HTR-8/SVneo (cell line): Measurements from ENCODE around the gene TAF7.
"Not testable (repeated sequence)": the region's sequence is repeated elsewhere in the genome, so short reads cannot be mapped to it uniquely, and the experiment has no call there.

Source experiments
- DNase-seq: peaks from one replicate; pipeline ENCODE4 v3.0.0; 2011; ENCODE audit warnings: low spot score, mixed read lengths; ENCODE audit not compliant: insufficient read length
- FAIRE-seq: peaks from 2 replicates; lab custom pipeline; 2011; peaks lifted over from hg19 to GRCh38; lab: Jason Lieb, UNC

Gene TAF7, protein sequence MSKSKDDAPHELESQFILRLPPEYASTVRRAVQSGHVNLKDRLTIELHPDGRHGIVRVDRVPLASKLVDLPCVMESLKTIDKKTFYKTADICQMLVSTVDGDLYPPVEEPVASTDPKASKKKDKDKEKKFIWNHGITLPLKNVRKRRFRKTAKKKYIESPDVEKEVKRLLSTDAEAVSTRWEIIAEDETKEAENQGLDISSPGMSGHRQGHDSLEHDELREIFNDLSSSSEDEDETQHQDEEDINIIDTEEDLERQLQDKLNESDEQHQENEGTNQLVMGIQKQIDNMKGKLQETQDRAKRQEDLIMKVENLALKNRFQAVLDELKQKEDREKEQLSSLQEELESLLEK

DNA sequence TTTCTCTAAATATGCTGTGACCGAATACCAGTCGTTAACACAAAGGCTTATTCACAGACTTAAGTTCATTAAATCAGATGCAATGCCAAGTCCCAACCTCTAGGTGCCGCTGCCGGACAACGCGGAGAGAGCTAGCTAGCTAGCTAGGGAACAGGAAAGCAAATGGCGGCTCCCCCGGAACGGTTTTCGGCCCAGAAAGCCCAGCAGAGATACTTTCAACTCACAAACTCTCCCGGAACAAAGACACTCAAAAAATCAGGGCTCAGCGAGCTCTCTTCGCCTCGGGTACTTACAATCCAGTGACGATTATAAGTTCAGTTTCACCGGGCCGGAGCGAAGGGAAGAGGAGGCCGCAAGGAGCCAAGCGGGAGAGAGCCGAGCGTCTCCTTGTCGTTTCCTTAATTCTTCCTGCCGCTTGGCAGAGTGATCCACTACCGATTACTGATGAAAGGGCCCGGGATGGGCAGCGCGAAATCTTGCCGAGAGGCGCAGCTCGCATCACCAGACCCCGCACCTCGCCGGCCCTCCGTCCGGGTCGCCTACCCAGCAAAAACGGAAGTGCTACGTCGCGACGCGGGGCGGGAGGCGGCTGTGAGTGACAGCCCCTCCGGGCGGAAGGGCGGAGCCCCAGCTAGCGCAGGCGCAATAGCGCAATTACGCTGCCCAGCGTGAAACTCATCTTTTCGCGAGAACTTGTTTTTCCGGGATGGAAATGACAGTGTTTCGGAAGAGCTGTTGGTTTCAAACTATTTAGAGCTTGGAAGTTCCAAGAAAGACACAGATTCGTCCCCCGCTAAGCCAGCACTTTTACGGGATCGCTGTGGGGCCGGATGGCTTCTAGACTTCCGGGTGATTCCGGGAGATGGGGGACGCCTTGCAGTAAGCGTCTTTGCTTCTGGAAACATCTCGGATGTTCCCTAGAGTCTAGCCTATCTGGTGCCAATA lies at the start of gene TAF7:
TSS of gene TAF7 (minus strand) at position 560 of the 945 bp plus-strand sequence. CDS start 740 bp downstream, outside the sequence.
- DNase-seq, result peak; percentile 81
- peak; percentile 84 for FAIRE-seq

DNA sequence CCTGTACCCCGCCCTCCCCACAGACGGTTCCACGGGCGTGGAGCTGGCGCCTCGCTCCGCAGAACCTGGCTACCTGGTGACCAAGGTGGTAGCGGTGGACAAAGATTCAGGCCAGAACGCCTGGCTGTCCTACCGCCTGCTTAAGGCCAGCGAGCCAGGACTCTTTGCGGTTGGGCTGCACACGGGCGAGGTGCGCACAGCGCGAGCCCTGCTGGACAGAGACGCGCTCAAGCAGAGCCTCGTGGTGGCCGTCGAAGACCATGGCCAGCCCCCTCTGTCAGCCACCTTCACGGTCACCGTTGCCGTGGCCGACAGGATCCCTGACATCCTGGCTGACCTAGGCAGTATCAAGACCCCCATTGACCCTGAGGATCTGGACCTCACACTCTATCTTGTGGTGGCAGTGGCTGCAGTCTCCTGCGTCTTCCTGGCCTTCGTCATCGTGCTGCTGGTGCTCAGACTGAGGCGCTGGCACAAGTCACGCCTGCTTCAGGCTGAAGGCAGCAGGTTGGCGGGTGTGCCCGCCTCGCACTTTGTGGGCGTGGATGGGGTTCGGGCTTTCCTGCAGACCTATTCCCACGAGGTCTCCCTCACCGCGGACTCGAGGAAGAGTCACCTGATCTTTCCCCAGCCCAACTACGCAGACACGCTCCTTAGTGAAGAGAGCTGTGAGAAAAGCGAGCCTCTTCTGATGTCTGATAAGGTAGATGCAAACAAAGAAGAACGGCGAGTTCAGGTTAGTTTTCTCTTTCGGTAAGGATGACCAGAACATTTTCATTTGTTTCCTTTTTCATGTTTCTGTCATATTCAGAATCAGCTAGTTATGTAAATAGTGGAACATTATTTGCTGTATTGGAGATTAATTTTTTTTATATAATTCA lies 45.7 kb upstream of the TAF7 start:
- DNase-seq, result no peak
- no peak for FAIRE-seq

DNA sequence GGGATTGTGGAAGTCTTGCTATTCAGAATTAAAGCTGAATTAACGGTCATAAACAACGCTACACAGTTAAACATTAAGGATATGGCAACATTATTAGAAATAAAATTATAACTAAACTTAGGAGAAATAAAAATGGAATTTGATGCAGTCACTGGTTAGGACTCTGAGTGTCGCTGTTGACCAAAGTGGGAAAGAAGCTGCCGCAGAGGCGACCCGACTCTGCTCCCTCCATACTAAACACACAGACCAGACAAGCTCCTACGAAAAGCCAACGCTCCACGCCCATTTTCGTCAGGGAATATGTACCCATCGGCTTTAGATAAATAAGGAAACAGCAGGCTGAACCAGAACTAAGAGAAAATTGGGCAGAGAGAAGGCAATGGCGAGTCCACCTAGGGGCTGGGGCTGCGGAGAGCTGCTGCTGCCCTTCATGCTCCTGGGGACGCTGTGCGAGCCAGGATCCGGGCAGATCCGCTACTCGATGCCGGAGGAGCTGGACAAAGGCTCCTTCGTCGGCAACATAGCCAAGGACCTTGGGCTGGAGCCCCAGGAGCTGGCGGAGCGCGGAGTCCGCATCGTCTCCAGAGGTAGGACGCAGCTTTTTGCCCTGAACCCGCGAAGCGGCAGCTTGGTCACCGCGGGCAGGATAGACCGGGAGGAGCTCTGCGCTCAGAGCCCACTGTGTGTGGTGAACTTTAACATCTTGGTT lies 43.5 kb upstream of the TAF7 start, which contains the start of gene PCDHGA5:
TSS of gene PCDHGA5 (plus strand) at position 211 of the 709 bp plus-strand sequence. CDS start at position 380, 169 bp downstream.
- no peak for FAIRE-seq
- no peak for DNase-seq

DNA sequence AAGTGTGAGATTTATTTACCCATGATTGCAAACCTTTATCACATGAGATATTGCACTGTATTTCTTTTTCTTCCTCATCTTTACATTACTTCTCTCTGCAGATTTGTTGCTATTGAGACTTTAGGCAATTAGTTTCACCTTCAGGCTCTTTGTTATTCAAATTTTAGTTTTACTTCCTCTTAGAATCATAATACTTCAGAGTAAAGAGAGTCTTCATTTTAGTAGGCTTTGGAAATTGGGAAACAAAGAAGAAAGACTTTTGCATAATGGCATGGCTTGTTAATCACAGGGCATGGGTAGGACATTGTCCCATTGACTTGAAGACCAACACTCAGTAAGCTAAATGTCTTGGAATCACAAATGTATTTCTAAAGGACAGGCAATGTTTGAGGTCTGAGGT lies 42.1 kb upstream of the TAF7 start:
- no peak for FAIRE-seq
- DNase-seq, result no peak

DNA sequence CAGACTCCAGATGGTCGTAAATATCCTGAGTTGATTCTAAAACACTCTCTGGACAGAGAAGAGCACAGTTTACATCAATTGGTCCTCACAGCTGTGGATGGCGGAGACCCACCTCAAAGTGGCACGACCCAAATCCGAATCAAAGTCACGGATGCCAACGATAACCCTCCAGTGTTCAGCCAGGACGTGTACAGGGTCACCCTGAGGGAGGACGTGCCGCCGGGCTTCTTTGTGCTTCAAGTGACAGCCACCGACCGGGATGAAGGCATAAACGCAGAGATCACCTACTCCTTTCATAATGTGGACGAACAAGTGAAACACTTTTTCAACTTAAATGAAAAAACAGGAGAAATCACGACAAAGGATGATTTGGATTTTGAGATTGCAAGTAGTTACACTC lies 40.1 kb upstream of the TAF7 start:
- DNase-seq (no peak), FAIRE-seq (no peak)

DNA sequence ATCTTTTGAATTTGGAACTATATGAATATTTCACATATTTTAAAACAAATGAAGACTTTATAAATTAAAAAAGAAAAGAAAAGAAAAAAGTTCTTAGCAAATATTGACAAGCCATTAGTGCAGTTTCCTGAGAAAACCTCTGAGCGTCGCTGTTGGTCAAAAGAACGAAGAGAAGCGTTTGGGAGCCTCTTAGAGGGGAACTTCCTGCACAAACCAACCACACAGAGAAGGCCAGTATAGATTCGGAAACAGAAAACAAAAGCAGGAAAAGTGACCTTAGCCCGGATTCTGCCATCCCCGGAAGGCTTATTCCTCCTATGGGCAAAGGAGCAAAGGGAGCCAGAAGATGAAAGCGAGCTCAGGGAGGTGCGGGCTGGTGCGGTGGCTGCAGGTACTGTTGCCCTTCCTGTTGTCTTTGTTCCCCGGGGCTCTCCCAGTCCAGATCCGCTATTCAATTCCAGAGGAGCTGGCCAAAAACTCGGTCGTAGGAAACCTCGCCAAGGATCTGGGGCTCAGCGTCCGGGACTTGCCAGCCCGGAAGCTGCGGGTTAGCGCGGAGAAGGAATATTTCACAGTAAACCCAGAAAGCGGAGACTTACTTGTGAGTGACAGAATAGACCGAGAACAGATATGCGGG lies 39.3 kb upstream of the TAF7 start, which contains the start of gene PCDHGB2:
TSS of gene PCDHGB2 (plus strand) at position 205 of the 637 bp plus-strand sequence. CDS start at position 347, 142 bp downstream.
- DNase-seq (no peak), FAIRE-seq (no peak)

DNA sequence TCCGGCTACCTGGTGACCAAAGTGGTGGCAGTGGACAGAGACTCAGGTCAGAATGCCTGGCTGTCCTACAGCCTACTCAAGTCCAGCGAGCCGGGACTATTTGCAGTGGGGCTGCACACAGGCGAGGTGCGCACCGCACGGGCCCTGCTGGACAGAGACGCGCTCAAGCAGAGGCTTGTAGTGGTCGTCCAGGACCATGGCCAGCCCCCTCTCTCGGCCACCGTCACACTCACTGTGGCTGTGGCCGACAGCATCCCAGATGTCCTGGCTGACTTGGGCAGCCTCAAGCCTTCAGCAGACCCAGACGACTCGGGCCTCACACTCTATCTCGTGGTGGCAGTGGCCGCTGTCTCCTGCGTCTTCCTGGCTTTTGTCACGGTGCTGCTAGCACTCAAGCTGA lies 36.4 kb upstream of the TAF7 start:
- FAIRE-seq (no peak), DNase-seq (no peak)

DNA sequence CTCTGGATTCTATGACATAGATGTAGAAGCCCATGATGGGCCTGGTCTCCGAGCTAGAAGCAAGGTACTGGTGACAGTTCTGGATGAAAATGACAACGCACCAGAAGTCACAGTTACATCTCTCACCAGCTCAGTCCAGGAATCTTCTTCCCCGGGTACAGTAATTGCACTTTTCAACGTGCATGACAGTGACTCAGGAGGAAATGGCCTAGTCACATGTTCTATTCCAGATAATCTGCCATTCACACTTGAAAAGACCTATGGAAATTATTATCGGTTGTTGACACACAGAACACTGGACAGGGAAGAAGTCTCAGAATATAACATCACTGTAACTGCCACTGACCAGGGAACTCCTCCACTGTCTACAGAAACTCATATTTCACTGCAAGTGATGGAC lies 35.5 kb upstream of the TAF7 start:
- FAIRE-seq (no peak), DNase-seq (no peak)

DNA sequence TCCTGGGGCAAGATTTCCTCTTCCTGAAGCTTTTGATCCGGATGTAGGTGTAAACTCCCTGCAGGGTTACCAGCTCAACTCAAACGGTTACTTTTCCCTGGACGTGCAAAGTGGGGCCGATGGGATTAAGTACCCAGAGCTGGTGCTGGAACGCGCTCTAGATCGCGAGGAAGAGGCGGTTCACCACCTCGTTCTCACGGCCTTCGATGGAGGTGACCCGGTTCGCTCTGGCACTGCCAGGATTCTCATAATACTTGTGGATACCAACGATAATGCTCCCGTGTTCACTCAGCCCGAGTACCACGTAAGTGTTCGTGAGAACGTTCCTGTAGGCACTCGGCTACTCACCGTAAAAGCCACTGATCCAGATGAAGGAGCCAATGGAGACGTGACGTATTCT lies 35.1 kb upstream of the TAF7 start:
- DNase-seq, result no peak
- no peak for FAIRE-seq

DNA sequence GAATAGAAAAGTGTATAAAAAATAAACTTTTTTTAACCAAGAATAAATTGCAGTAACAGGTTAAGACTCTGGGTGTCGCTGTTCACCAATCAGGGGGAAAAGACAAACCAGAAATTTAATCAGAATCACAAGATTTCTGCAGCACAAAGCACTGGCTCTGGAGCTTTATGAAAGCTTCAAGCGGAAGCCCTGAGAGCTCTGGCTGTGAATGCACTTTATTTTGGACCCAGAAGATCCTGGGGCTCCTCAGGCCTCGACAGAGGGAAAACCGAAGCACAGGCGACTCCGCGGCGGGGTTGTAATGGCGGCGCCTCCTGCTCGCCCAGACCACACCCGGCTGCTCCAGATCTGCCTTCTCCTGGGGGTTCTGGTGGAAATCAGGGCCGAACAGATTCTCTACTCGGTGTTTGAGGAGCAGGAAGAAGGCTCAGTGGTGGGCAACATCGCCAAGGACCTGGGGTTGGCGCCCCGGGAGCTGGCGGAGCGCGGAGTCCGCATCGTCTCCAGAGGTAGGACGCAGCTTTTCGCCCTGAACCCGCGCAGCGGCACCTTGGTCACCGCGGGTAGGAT lies 34.4 kb upstream of the TAF7 start, which contains the start of gene PCDHGA4:
TSS of gene PCDHGA4 (plus strand) at position 122 of the 570 bp plus-strand sequence. CDS start at position 209, 87 bp downstream.
- DNase-seq (no peak), FAIRE-seq (no peak)

DNA sequence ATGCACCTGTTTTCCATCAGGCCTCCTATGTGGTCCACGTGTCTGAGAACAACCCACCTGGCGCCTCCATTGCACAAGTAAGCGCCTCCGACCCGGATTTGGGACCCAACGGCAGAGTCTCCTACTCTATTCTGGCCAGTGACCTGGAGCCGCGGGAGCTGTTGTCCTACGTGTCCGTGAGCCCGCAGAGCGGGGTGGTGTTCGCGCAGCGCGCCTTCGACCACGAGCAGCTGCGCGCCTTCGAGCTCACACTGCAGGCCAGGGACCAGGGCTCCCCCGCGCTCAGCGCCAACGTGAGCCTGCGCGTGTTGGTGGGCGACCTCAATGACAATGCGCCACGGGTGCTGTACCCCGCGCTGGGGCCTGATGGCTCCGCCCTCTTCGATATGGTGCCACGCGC lies 31.0 kb upstream of the TAF7 start:
- DNase-seq (no peak), FAIRE-seq (no peak)

DNA sequence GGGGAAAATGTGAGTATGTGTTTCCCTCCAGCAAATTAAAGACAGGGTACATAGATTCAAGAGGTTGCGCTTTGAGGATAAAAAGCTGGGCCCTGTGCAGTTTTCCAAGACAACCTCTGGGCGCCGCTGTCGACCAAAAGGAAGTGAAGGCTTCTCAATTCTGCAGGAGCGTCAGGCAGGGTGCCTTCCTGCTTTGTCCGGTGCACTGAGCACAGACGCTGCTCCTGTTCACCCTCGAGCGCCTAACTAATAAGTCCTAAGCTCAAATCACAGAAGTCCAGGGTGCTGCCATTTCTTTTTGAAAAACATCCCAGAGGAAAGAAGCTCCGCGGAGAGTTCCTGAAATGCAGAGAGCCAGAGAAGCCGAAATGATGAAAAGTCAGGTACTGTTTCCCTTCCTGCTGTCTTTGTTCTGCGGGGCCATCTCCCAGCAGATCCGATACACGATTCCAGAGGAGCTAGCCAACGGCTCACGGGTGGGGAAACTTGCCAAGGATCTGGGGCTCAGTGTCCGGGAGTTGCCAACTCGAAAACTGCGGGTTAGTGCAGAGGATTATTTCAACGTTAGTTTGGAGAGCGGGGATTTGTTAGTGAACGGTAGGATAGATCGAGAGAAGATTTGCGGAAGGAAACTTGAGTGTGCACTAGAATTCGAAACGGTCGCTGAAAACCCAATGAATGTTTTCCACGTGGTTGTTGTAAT lies 29.5 kb upstream of the TAF7 start, which contains the start of gene PCDHGB1:
TSS of gene PCDHGB1 (plus strand) at position 183 of the 703 bp plus-strand sequence. CDS start at position 345, 162 bp downstream.
- FAIRE-seq (no peak), DNase-seq (no peak)

DNA sequence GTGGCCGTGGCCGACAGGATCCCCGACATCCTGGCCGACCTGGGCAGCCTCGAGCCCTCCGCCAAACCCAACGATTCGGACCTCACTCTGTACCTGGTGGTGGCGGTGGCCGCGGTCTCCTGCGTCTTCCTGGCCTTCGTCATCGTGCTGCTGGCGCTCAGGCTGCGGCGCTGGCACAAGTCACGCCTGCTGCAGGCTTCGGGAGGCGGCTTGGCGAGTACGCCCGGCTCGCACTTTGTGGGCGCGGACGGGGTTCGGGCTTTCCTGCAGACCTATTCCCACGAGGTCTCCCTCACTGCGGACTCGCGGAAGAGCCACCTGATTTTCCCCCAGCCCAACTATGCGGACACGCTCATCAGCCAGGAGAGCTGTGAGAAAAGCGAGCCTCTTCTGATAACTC lies 25.4 kb upstream of the TAF7 start:
- not testable (repeated sequence) for DNase-seq, FAIRE-seq

DNA sequence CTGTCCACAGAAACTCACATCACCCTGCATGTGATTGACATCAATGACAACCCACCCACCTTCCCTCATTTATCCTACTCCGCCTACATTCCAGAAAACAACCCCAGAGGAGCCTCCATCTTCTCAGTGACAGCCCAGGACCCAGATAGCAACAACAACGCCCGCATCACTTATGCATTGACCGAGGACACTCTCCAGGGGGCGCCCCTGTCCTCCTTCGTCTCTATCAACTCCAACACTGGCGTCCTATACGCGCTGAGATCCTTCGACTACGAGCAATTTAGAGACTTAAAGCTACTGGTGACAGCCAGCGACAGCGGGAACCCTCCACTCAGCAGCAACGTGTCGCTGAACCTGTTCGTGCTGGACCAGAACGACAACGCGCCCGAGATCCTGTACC lies 24.7 kb upstream of the TAF7 start:
- FAIRE-seq (no peak), DNase-seq (no peak)

DNA sequence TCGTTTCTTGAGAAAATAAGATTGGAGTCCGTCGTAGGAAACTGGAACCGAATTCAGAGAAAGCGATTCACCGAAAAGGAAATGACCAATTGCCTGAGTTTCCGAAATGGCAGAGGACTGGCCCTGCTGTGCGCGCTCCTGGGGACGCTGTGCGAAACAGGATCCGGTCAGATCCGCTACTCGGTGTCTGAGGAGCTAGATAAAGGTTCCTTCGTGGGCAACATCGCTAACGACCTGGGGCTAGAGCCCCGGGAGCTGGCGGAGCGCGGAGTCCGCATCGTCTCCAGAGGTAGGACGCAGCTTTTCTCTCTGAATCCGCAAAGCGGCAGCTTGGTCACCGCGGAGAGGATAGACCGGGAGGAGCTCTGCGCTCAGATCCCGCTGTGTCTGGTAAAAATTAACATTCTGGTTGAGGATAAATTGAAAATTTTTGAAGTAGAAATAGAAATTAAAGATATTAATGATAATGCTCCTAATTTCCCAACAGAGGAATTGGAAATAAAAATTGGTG lies 23.4 kb upstream of the TAF7 start:
- no peak for DNase-seq
- FAIRE-seq, result no peak

DNA sequence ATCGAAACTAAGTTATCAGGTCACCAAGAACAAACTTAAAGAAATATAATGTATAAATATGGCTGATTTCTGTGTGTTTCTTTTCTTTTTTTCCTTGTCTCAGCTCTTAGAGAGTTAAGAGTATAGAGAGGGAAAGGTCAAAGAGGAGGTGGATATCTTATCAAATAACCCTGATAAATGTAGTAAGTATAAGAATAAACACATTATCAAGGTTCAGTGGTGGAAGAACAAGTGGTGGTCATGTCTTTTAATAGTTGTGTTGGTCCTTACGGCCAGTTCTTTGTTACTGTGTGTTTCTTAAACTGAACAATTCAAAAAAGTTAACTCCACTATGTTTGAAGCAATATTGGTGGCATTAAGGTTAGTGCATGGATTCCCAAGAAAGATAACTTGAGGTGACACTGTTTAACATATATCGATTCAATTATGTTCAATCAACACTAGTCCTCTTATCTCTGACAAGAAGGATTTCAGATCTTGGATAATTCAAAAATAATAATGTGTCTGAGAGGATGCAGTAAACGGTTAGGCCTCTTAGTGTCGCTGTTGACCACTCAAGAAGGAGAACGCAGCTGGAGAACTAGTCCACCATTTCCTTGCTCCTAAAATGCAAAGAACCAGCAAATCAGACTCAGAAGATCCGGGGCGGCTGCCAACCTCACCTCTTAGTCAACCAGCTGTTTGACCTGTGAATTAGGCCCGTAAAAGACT lies 22.8 kb upstream of the TAF7 start, which contains the start of gene PCDHGA3:
TSS of gene PCDHGA3 (plus strand) at position 588 of the 711 bp plus-strand sequence. CDS start 205 bp downstream, outside the sequence.
- DNase-seq (no peak), FAIRE-seq (no peak)

DNA sequence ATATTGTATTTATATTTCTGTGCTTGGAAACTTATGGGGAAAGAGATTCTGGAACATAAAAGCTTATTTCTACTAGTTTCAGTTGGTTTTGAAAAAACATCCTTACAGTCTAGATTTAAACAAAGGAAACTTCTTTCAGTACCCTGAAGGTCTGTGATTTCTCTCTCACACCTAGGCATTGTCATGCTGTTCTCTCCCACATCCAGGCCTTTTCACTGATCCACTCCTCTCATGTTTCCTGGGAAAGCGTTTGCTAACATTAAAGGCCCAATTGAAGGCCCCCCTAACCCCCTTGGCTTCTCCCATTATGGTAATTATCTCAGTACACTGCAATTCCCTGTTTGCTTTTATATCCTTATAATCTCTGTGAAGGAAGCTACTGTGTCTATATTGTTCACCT lies 22.2 kb upstream of the TAF7 start:
- FAIRE-seq (no peak), DNase-seq (no peak)
